ENCODE results near the gene KRT36. TPM values are rescaled to one million over a fixed set of nuclear protein-coding genes. Genes with fewer than 3 reads are reported as not detected.
A peak's percentile ranks its signal among the peaks of the same experiment; 100 is the strongest.

KRT36 gene
- total RNA-seq, 2 donors from 2014 or later: not detected

- peak overlapping the region; percentile 14 for H3K27ac Mint-ChIP-seq
- H3K4me3 ChIP-seq (ENCODE audit: low read length): no peak overlapping the region
- no peak overlapping the region for H3K4me3 Mint-ChIP-seq
Measured at GRCh38 chr17:41500131-41500911, 10.6 kb upstream of the KRT36 start.

GRCh38 chr17:41499714-41500113 is 10.0 kb upstream of the KRT36 start:
- H3K27ac Mint-ChIP-seq: no peak overlapping the region
- no peaks in the 10 kb centered on the region for H3K9me3 Mint-ChIP-seq
- Histone ChIP-seq H3K4me1 (ENCODE audit: control insufficient read depth, insufficient read depth, low read length) (no peaks in the 10 kb centered on the region), H3K9me3 (ENCODE audit: control insufficient read depth, low read length) (no peaks in the 10 kb centered on the region), H3K4me3 (ENCODE audit: low read length) (no peak overlapping the region), H3K9ac (ENCODE audit: extremely low read depth, low read length, poor library complexity, severe bottlenecking) (no peak overlapping the region), H3K27ac (ENCODE audit: low read depth, low read length) (no peak overlapping the region), H3K27me3 (ENCODE audit: control insufficient read depth, insufficient read depth, low read length, poor library complexity, severe bottlenecking) (no peaks in the 10 kb centered on the region), H3K36me3 (ENCODE audit: control insufficient read depth, insufficient read depth, low read length) (no peaks in the 10 kb centered on the region)
- WGBS, 2 experiments (ENCODE audit: insufficient coverage in 1 of 2, insufficient read length in 1 of 2): 90% methylated on average over 4 to 5 of the region's 5 CpGs
- peaks cover 3% of the 10 kb centered on the region for H3K27me3 Mint-ChIP-seq (ENCODE audit: insufficient read depth)
- no peak for TF ChIP-seq CTCF (conservative IDR thresholded peaks at IDR 0.05)
- H3K4me3 Mint-ChIP-seq: no peak overlapping the region
- no peaks in the 10 kb centered on the region for H3K36me3 Mint-ChIP-seq (ENCODE audit: low read depth)
- H3K4me1 Mint-ChIP-seq: peaks cover 19% of the 10 kb centered on the region
- DNase-seq: no peak

More at GRCh38 chr17:41500131-41500911, 10.6 kb upstream of the KRT36 start:
- H3K4me1 Mint-ChIP-seq: peaks cover 19% of the 10 kb centered on the region
- no peaks in the 10 kb centered on the region for H3K36me3 Mint-ChIP-seq (ENCODE audit: low read depth)
- 83 to 87% methylated on average over 13 to 15 of the region's 15 CpGs for WGBS, 2 experiments (ENCODE audit: insufficient coverage in 1 of 2, insufficient read length in 1 of 2)
- no peaks in the 10 kb centered on the region for H3K27me3 ChIP-seq (ENCODE audit: control insufficient read depth, insufficient read depth, low read length, poor library complexity, severe bottlenecking)
- peaks cover 3% of the 10 kb centered on the region for H3K27me3 Mint-ChIP-seq (ENCODE audit: insufficient read depth)
- no peaks in the 10 kb centered on the region for H3K4me1 ChIP-seq (ENCODE audit: control insufficient read depth, insufficient read depth, low read length)
- no peak for TF ChIP-seq CTCF (conservative IDR thresholded peaks at IDR 0.05)
- H3K36me3 ChIP-seq (ENCODE audit: control insufficient read depth, insufficient read depth, low read length): no peaks in the 10 kb centered on the region
- no peaks in the 10 kb centered on the region for H3K9me3 Mint-ChIP-seq
- H3K9ac ChIP-seq (ENCODE audit: extremely low read depth, low read length, poor library complexity, severe bottlenecking): no peak overlapping the region
- peak; percentile 67 for DNase-seq
- H3K9me3 ChIP-seq (ENCODE audit: control insufficient read depth, low read length): no peaks in the 10 kb centered on the region
- H3K27ac ChIP-seq (ENCODE audit: low read depth, low read length): no peak overlapping the region

GRCh38 chr17:41498276-41498675 is 8.6 kb upstream of the KRT36 start:
- Histone ChIP-seq H3K27me3 (ENCODE audit: control insufficient read depth, insufficient read depth, low read length, poor library complexity, severe bottlenecking) (no peaks in the 10 kb centered on the region), H3K4me1 (ENCODE audit: control insufficient read depth, insufficient read depth, low read length) (no peaks in the 10 kb centered on the region), H3K9ac (ENCODE audit: extremely low read depth, low read length, poor library complexity, severe bottlenecking) (no peak overlapping the region), H3K4me3 (ENCODE audit: low read length) (no peak overlapping the region), H3K27ac (ENCODE audit: low read depth, low read length) (no peak overlapping the region), H3K9me3 (ENCODE audit: control insufficient read depth, low read length) (no peaks in the 10 kb centered on the region), H3K36me3 (ENCODE audit: control insufficient read depth, insufficient read depth, low read length) (no peaks in the 10 kb centered on the region)
- Mint-ChIP-seq H3K36me3 (ENCODE audit: low read depth) (no peaks in the 10 kb centered on the region), H3K9me3 (no peaks in the 10 kb centered on the region), H3K4me3 (no peak overlapping the region), H3K27me3 (ENCODE audit: insufficient read depth) (peaks cover 10% of the 10 kb centered on the region), H3K4me1 (peaks cover 19% of the 10 kb centered on the region), H3K27ac (no peak overlapping the region)
- TF ChIP-seq CTCF (conservative IDR thresholded peaks at IDR 0.05): no peak
- 88 to 89% methylated on average over 6 of the region's 6 CpGs for WGBS, 2 experiments (ENCODE audit: insufficient coverage in 1 of 2, insufficient read length in 1 of 2)
- DNase-seq: no peak

Data from endodermal cell (in vitro differentiated cells).